ENCODE results near the gene TNFRSF13B.
"Not testable (repeated sequence)": the region's sequence is repeated elsewhere in the genome, so short reads cannot be mapped to it uniquely, and the experiment has no call there.

Gene TNFRSF13B

GRCh38 chr17:16986391-16986790, 14.5 kb upstream of the TNFRSF13B start:
- DNase-seq = no peak

- no peak for DNase-seq
Observed at GRCh38 chr17:16981928-16982327, 10.0 kb upstream of the TNFRSF13B start.

- no peak for DNase-seq
Observed at GRCh38 chr17:16980813-16981731, 9.2 kb upstream of the TNFRSF13B start.

- no peak for DNase-seq
Observed at GRCh38 chr17:16980061-16980460, 8.1 kb upstream of the TNFRSF13B start.

- not testable (repeated sequence) for DNase-seq
Observed at GRCh38 chr17:16979237-16979823, 7.4 kb upstream of the TNFRSF13B start.

GRCh38 chr17:16977932-16978331, 6.0 kb upstream of the TNFRSF13B start:
- DNase-seq = no peak

- DNase-seq = no peak
Observed at GRCh38 chr17:16976725-16977550, 5.0 kb upstream of the TNFRSF13B start.

GRCh38 chr17:16975744-16976625, 4.1 kb upstream of the TNFRSF13B start:
- DNase-seq = no peak

GRCh38 chr17:16975277-16975651, 3.3 kb upstream of the TNFRSF13B start:
- DNase-seq = no peak

GRCh38 chr17:16974569-16975276, 2.8 kb upstream of the TNFRSF13B start:
- no peak for DNase-seq

GRCh38 chr17:16973760-16974540, 2.0 kb upstream of the TNFRSF13B start:
- no peak for DNase-seq

GRCh38 chr17:16973043-16973442, 1.1 kb upstream of the TNFRSF13B start:
- DNase-seq = not testable (repeated sequence)

- DNase-seq = no peak
Observed at GRCh38 chr17:16972346-16972745, 428 bp upstream of the TNFRSF13B start.

GRCh38 chr17:16969931-16970906, 1.7 kb downstream of the TNFRSF13B start:
- DNase-seq = no peak

- no peak for DNase-seq
Observed at GRCh38 chr17:16968786-16969185, 3.1 kb downstream of the TNFRSF13B start.

- no peak for DNase-seq
Observed at GRCh38 chr17:16962804-16963203, 9.1 kb downstream of the TNFRSF13B start.

GRCh38 chr17:16961792-16962191, 10.1 kb downstream of the TNFRSF13B start:
- DNase-seq = no peak

GRCh38 chr17:16961022-16961421, 10.9 kb downstream of the TNFRSF13B start:
- not testable (repeated sequence) for DNase-seq

- not testable (repeated sequence) for DNase-seq
Observed at GRCh38 chr17:16955011-16955410, 16.9 kb downstream of the TNFRSF13B start.

GRCh38 chr17:16954521-16954920, 17.4 kb downstream of the TNFRSF13B start:
- no peak for DNase-seq
